Activated naive CD8-positive, alpha-beta T cell treated with anti-CD3 and anti-CD28 coated beads for 36 hours (primary cell): ENCODE measurements around the gene BMP4. TPM values are rescaled to one million over a fixed set of nuclear protein-coding genes. Genes with fewer than 3 reads are reported as not detected.

Experiments
- DNase-seq: peaks from one replicate; pipeline ENCODE4 v3.0.0; 2021
- H3K27ac Mint-ChIP-seq: one replicate; pipeline ENCODE4 v1.8.0; 2022; ENCODE audit warnings: mild to moderate bottlenecking, moderate library complexity, mixed read lengths
- H3K27me3 Mint-ChIP-seq: one replicate; pipeline ENCODE4 v1.8.0; 2022; ENCODE audit warnings: mild to moderate bottlenecking, mixed read lengths
- H3K36me3 Mint-ChIP-seq: one replicate; pipeline ENCODE4 v1.8.0; 2021; ENCODE audit warnings: mild to moderate bottlenecking, mixed read lengths
- H3K4me1 Mint-ChIP-seq: one replicate; pipeline ENCODE4 v1.8.0; 2021; ENCODE audit warnings: mixed read lengths
- H3K4me3 Mint-ChIP-seq: one replicate; pipeline ENCODE4 v1.8.0; 2022; ENCODE audit warnings: mild to moderate bottlenecking, moderate library complexity, mixed read lengths
- H3K9me3 Mint-ChIP-seq: one replicate; pipeline ENCODE4 v1.8.0; 2022; ENCODE audit warnings: mixed read lengths
- total RNA-seq, 2 experiments: library from RNA; stranded (reverse); gene quantifications; one replicate each; pipeline ENCODE4 v1.2.3, GENCODE V29; 2021

Gene BMP4
- total RNA-seq, 2 experiments from 2014 or later = not detected

- peaks cover 5% of the 10 kb centered on the region for H3K27me3 Mint-ChIP-seq
- DNase-seq = no peak
- no peaks in the 10 kb centered on the region for H3K4me1 Mint-ChIP-seq
Measured at GRCh38 chr14:53979113-53979681, 22.6 kb upstream of the BMP4 start.

GRCh38 chr14:53978194-53978593 is 21.6 kb upstream of the BMP4 start:
- no peaks in the 10 kb centered on the region for H3K36me3 Mint-ChIP-seq
- H3K4me3 Mint-ChIP-seq = no peak overlapping the region
- no peaks in the 10 kb centered on the region for H3K9me3 Mint-ChIP-seq

More at GRCh38 chr14:53979113-53979681, 22.6 kb upstream of the BMP4 start:
- H3K36me3 Mint-ChIP-seq = no peaks in the 10 kb centered on the region
- H3K4me3 Mint-ChIP-seq = no peak overlapping the region
- no peaks in the 10 kb centered on the region for H3K9me3 Mint-ChIP-seq
- no peak overlapping the region for H3K27ac Mint-ChIP-seq

GRCh38 chr14:53975444-53975843 is 18.8 kb upstream of the BMP4 start:
- Mint-ChIP-seq H3K9me3 (no peaks in the 10 kb centered on the region), H3K27me3 (peaks cover 7% of the 10 kb centered on the region), H3K4me1 (no peaks in the 10 kb centered on the region), H3K27ac (no peak overlapping the region), H3K4me3 (no peak overlapping the region), H3K36me3 (no peaks in the 10 kb centered on the region)
- DNase-seq = no peak

More at GRCh38 chr14:53978194-53978593, 21.6 kb upstream of the BMP4 start:
- H3K4me1 Mint-ChIP-seq = no peaks in the 10 kb centered on the region
- DNase-seq = no peak
- peaks cover 5% of the 10 kb centered on the region for H3K27me3 Mint-ChIP-seq
- H3K27ac Mint-ChIP-seq = no peak overlapping the region

- no peaks in the 10 kb centered on the region for H3K9me3 Mint-ChIP-seq
- no peak overlapping the region for H3K4me3 Mint-ChIP-seq
- peaks cover 19% of the 10 kb centered on the region for H3K27me3 Mint-ChIP-seq
- no peak for DNase-seq
- no peaks in the 10 kb centered on the region for H3K4me1 Mint-ChIP-seq
- H3K36me3 Mint-ChIP-seq = no peaks in the 10 kb centered on the region
- no peak overlapping the region for H3K27ac Mint-ChIP-seq
Measured at GRCh38 chr14:53971521-53971920, 14.9 kb upstream of the BMP4 start.

GRCh38 chr14:53969326-53969725 is 12.7 kb upstream of the BMP4 start:
- no peak overlapping the region for H3K4me3 Mint-ChIP-seq
- DNase-seq = no peak
- no peaks in the 10 kb centered on the region for H3K4me1 Mint-ChIP-seq
- H3K36me3 Mint-ChIP-seq = no peaks in the 10 kb centered on the region
- H3K9me3 Mint-ChIP-seq = no peaks in the 10 kb centered on the region
- H3K27me3 Mint-ChIP-seq = peaks cover 33% of the 10 kb centered on the region
- no peak overlapping the region for H3K27ac Mint-ChIP-seq

- DNase-seq = no peak
- no peak overlapping the region for H3K4me3 Mint-ChIP-seq
- H3K4me1 Mint-ChIP-seq = peaks cover 2% of the 10 kb centered on the region
- no peak overlapping the region for H3K27ac Mint-ChIP-seq
- peaks cover 39% of the 10 kb centered on the region for H3K27me3 Mint-ChIP-seq
- no peaks in the 10 kb centered on the region for H3K9me3 Mint-ChIP-seq
- H3K36me3 Mint-ChIP-seq = no peaks in the 10 kb centered on the region
Measured at GRCh38 chr14:53968726-53969125, 12.1 kb upstream of the BMP4 start.

GRCh38 chr14:53967606-53968005 is 11.0 kb upstream of the BMP4 start:
- no peak overlapping the region for H3K27ac Mint-ChIP-seq

GRCh38 chr14:53964249-53964648 is 7.6 kb upstream of the BMP4 start:
- H3K27me3 Mint-ChIP-seq = peaks cover 72% of the 10 kb centered on the region
- no peaks in the 10 kb centered on the region for H3K9me3 Mint-ChIP-seq
- H3K27ac Mint-ChIP-seq = no peak overlapping the region

More at GRCh38 chr14:53967606-53968005, 11.0 kb upstream of the BMP4 start:
- H3K27me3 Mint-ChIP-seq = peaks cover 51% of the 10 kb centered on the region
- H3K4me3 Mint-ChIP-seq = no peak overlapping the region
- H3K4me1 Mint-ChIP-seq = peaks cover 3% of the 10 kb centered on the region
- H3K9me3 Mint-ChIP-seq = no peaks in the 10 kb centered on the region
- DNase-seq = no peak
- H3K36me3 Mint-ChIP-seq = no peaks in the 10 kb centered on the region

GRCh38 chr14:53963320-53964227 is 6.9 kb upstream of the BMP4 start:
- Mint-ChIP-seq H3K36me3 (no peaks in the 10 kb centered on the region), H3K4me3 (peak overlapping the region; percentile 34), H3K4me1 (peaks cover 3% of the 10 kb centered on the region), H3K27ac (no peak overlapping the region), H3K9me3 (no peaks in the 10 kb centered on the region), H3K27me3 (peaks cover 79% of the 10 kb centered on the region)
- no peak for DNase-seq

More at GRCh38 chr14:53964249-53964648, 7.6 kb upstream of the BMP4 start:
- no peak for DNase-seq
- Mint-ChIP-seq H3K4me3 (no peak overlapping the region), H3K36me3 (no peaks in the 10 kb centered on the region), H3K4me1 (peaks cover 3% of the 10 kb centered on the region)

GRCh38 chr14:53962953-53963319 is 6.3 kb upstream of the BMP4 start:
- no peaks in the 10 kb centered on the region for H3K9me3 Mint-ChIP-seq
- H3K27ac Mint-ChIP-seq = no peak overlapping the region
- H3K36me3 Mint-ChIP-seq = no peaks in the 10 kb centered on the region
- no peak for DNase-seq
- H3K27me3 Mint-ChIP-seq = peaks cover 83% of the 10 kb centered on the region
- peaks cover 3% of the 10 kb centered on the region for H3K4me1 Mint-ChIP-seq
- H3K4me3 Mint-ChIP-seq = no peak overlapping the region

- Mint-ChIP-seq H3K4me3 (no peak overlapping the region), H3K27me3 (peaks cover 86% of the 10 kb centered on the region), H3K4me1 (peaks cover 23% of the 10 kb centered on the region), H3K27ac (no peak overlapping the region), H3K9me3 (no peaks in the 10 kb centered on the region), H3K36me3 (no peaks in the 10 kb centered on the region)
- no peak for DNase-seq
Measured at GRCh38 chr14:53958628-53959027, 2.0 kb upstream of the BMP4 start.

- Mint-ChIP-seq H3K9me3 (no peaks in the 10 kb centered on the region), H3K27ac (no peak overlapping the region), H3K27me3 (peaks cover 84% of the 10 kb centered on the region), H3K4me3 (no peak overlapping the region), H3K36me3 (no peaks in the 10 kb centered on the region), H3K4me1 (peaks cover 27% of the 10 kb centered on the region)
- no peak for DNase-seq
Measured at GRCh38 chr14:53957739-53958138, 1.1 kb upstream of the BMP4 start.

- H3K27ac Mint-ChIP-seq = no peak overlapping the region
- H3K4me3 Mint-ChIP-seq = peak overlapping the region; percentile 40
- H3K27me3 Mint-ChIP-seq = peaks cover 88% of the 10 kb centered on the region
- H3K9me3 Mint-ChIP-seq = no peaks in the 10 kb centered on the region
- peaks cover 27% of the 10 kb centered on the region for H3K4me1 Mint-ChIP-seq
- DNase-seq = no peak
- no peaks in the 10 kb centered on the region for H3K36me3 Mint-ChIP-seq
Measured at GRCh38 chr14:53955671-53956426, 776 bp downstream of the BMP4 start.

GRCh38 chr14:53955229-53955556 is 1.4 kb downstream of the BMP4 start:
- Mint-ChIP-seq H3K27me3 (peaks cover 87% of the 10 kb centered on the region), H3K4me3 (peak overlapping the region; percentile 52), H3K9me3 (no peaks in the 10 kb centered on the region), H3K27ac (no peak overlapping the region), H3K36me3 (no peaks in the 10 kb centered on the region), H3K4me1 (peaks cover 27% of the 10 kb centered on the region)
- DNase-seq = no peak

GRCh38 chr14:53954551-53955228 is 1.9 kb downstream of the BMP4 start:
- H3K4me3 Mint-ChIP-seq = peak overlapping the region; percentile 76
- H3K27me3 Mint-ChIP-seq = peaks cover 85% of the 10 kb centered on the region
- no peaks in the 10 kb centered on the region for H3K36me3 Mint-ChIP-seq
- DNase-seq = no peak
- H3K27ac Mint-ChIP-seq = no peak overlapping the region
- peaks cover 27% of the 10 kb centered on the region for H3K4me1 Mint-ChIP-seq
- H3K9me3 Mint-ChIP-seq = no peaks in the 10 kb centered on the region
